Measurements from ENCODE around the gene NRXN3.

GRCh38 chr14:79178719-79179118 lies 1008.5 kb downstream of the NRXN3 start:
- TF ChIP-seq CTCF (IDR thresholded peaks at IDR 0.05; ENCODE audit: poor library complexity, severe bottlenecking) = no peak
- no peak for TF ChIP-seq POLR2AphosphoS5 (IDR thresholded peaks at IDR 0.05)
- no peak for TF ChIP-seq EP300 (conservative IDR thresholded peaks at IDR 0.05; ENCODE audit: poor library complexity, severe bottlenecking)
- no peak for TF ChIP-seq MXI1 (conservative IDR thresholded peaks at IDR 0.05; ENCODE audit: poor library complexity, severe bottlenecking)
